K562 (cell line): ENCODE results near the gene EHBP1. TPM values are rescaled to one million over a fixed set of nuclear protein-coding genes. Genes with fewer than 3 reads are reported as not detected.

Source experiments
- ATAC-seq: fragments of 200-7000 bp; cut with Tn5 transposase; 3 replicates; pipeline ENCODE4 v1.9.1; 2020; ENCODE audit warnings: moderate library complexity
- BruUV-seq: library from RNA; stranded (reverse); fragments of 400-500 nt; replicated peaks from 2 replicates; lab custom pipeline; 2021; lab: Mats Ljungman, UMichigan
- CTCF ChIA-PET: fragments of 300-600 bp; formaldehyde crosslinking; extraction: SDS; loops from one replicate; lab custom pipeline; 2021; ENCODE audit warnings: low intra/inter-chr PET ratio; lab: Yijun Ruan, JAX
- POLR2A ChIA-PET: fragments of 300-600, 350-650 bp; sonication (Branson Sonifier 250); formaldehyde crosslinking; extraction: SDS; loops from one replicate; lab custom pipeline; 2021; ENCODE audit warnings: antibody characterized with exemption, inconsistent platforms; lab: Yijun Ruan, JAX
- DNase-seq, 4 experiments: peaks; one replicate each; pipeline versions ENCODE4 v3.0.0 to v3.0.0-alpha.2; 2011 to 2018; ENCODE audit warnings: low spot score in 3 of 4, mixed read lengths in 3 of 4; ENCODE audit errors: extremely low read depth in 1 of 4
- FAIRE-seq: peaks from 2 replicates; lab custom pipeline; 2011; peaks lifted over from hg19 to GRCh38; lab: Jason Lieb, UNC
- H2AFZ ChIP-seq: 2 replicates; pipeline ENCODE4 v1.6.0; 2011; ENCODE audit warnings: low read depth, low read length, control low read depth, inconsistent platforms
- H3K27ac ChIP-seq: fragments of 200-600 bp; 3 replicates; pipeline ENCODE4 v1.8.0; 2011; ENCODE audit warnings: low read depth, mild to moderate bottlenecking, control low read depth, inconsistent platforms, low read length, moderate library complexity, mixed read lengths; ENCODE audit errors: extremely low read depth
- H3K27me3 ChIP-seq, 2 experiments: fragments of 300-600 bp in 1 of 2; 2 replicates in 1 of 2; 3 replicates in 1 of 2; pipeline versions ENCODE4 v1.6.0 to v1.8.0; 2011; ENCODE audit warnings: inconsistent platforms in 2 of 2, low read length in 2 of 2, mild to moderate bottlenecking in 1 of 2, mixed read lengths in 1 of 2, moderate library complexity in 1 of 2; ENCODE audit not compliant: control insufficient read depth in 2 of 2, insufficient read depth in 2 of 2
- H3K36me3 ChIP-seq: fragments of 300-600 bp; 3 replicates; pipeline ENCODE4 v1.8.0; 2011; ENCODE audit warnings: mild to moderate bottlenecking, low read length, inconsistent platforms; ENCODE audit not compliant: control insufficient read depth, insufficient read depth
- H3K4me1 ChIP-seq, 2 experiments: fragments of 200-600 bp in 1 of 2; replicated peaks in 1 of 2; 2 replicates in 1 of 2; 3 replicates in 1 of 2; pipeline versions ENCODE4 v1.5.1 to v1.8.0; 2011; ENCODE audit warnings: inconsistent platforms in 2 of 2, low read length in 2 of 2, mild to moderate bottlenecking in 1 of 2, mixed read lengths in 1 of 2, moderate library complexity in 1 of 2; ENCODE audit not compliant: control insufficient read depth in 2 of 2, insufficient read depth in 2 of 2
- H3K4me2 ChIP-seq: 2 replicates; pipeline ENCODE4 v1.6.1; 2011; ENCODE audit warnings: low read length, control low read depth, inconsistent platforms, mixed read lengths; ENCODE audit not compliant: insufficient read depth
- H3K4me3 ChIP-seq: fragments of 200-600 bp; sonication (generic), shearing (Covaris generic); 2 replicates; pipeline ENCODE4 v1.5.1; 2016; ENCODE audit warnings: control low read depth, inconsistent platforms
- H3K79me2 ChIP-seq: fragments of 200-600 bp; 3 replicates; pipeline ENCODE4 v1.8.0; 2011; ENCODE audit warnings: low read length, inconsistent platforms; ENCODE audit not compliant: control insufficient read depth, insufficient read depth
- H3K9ac ChIP-seq, 2 experiments: 2 replicates each; pipeline versions ENCODE4 v1.6.0 to v1.6.1; 2011; ENCODE audit warnings: low read depth in 2 of 2, low read length in 2 of 2, control low read depth in 1 of 2, inconsistent platforms in 1 of 2, mild to moderate bottlenecking in 1 of 2, mixed read lengths in 1 of 2; ENCODE audit not compliant: insufficient read depth in 1 of 2
- H3K9me1 ChIP-seq: one replicate; pipeline ENCODE4 v1.6.0; 2011; ENCODE audit warnings: inconsistent platforms, mild to moderate bottlenecking, low read length, moderate library complexity; ENCODE audit not compliant: control insufficient read depth, insufficient read depth
- H3K9me3 ChIP-seq: replicated peaks from 2 replicates; pipeline ENCODE4 v1.5.1; 2011; ENCODE audit warnings: low read depth, low read length, inconsistent platforms; ENCODE audit not compliant: control insufficient read depth, insufficient read depth
- H4K20me1 ChIP-seq: replicated peaks from 2 replicates; pipeline ENCODE4 v1.6.1; 2011; ENCODE audit warnings: low read length, inconsistent platforms, mixed read lengths; ENCODE audit not compliant: control insufficient read depth, insufficient read depth
- SMC3 ChIP-seq: conservative IDR thresholded peaks from 2 replicates; pipeline ENCODE4 v1.6.1; 2011; ENCODE audit warnings: low read depth, low read length, improper control_type of control experiment; ENCODE audit not compliant: insufficient read depth
- ZBTB8A ChIP-seq: fragments of 450-650 bp; IDR thresholded peaks from 2 replicates; pipeline ENCODE4 v1.6.1; 2018; ENCODE audit warnings: mild to moderate bottlenecking, moderate library complexity; ENCODE audit not compliant: partially characterized antibody
- ZNF263 ChIP-seq: sonication (generic); formaldehyde crosslinking; IDR thresholded peaks from 2 replicates; pipeline ENCODE4 v1.8.0; 2022; ENCODE audit warnings: mild to moderate bottlenecking, missing genetic modification reagents, borderline replicate concordance
- ZNF316 ChIP-seq: fragments of 450-650 bp; IDR thresholded peaks from 2 replicates; pipeline ENCODE4 v1.6.1; 2016
- WGBS: fragments of 100-300 bp; shearing (Covaris generic); methylation state at CpG from one replicate; pipeline ENCODE4 v1.1.6; 2016; ENCODE audit warnings: low coverage, mixed read lengths; ENCODE audit not compliant: insufficient coverage; ENCODE audit errors: missing lambda C conversion rate; 5-methylcytosine and 5-hydroxymethylcytosine counted together
- in situ Hi-C: fragments of 300-500 bp; cut with MboI; formaldehyde crosslinking; loops from 4 replicates; pipeline ENCODE4 v1.15.0; 2018; ENCODE audit warnings: inconsistent platforms, mixed read lengths
- intact Hi-C: fragments of 100-400 bp; cut with micrococcal nuclease; formaldehyde crosslinking; loops from 2 replicates; pipeline ENCODE4 v1.14.2; 2022
- polyA plus RNA-seq, 8 experiments: library from polyadenylated mRNA; depleted of rRNA in 4 of 8; stranded (reverse) in 5 of 8; unstranded in 3 of 8; fragments of >200 nt; fragmentation: Nextera tagmentation in 2 of 8; fragmentation: Illumina TruSeq in 1 of 8; extraction: Ambion mirVana in 2 of 8; extraction: Trizol in 1 of 8; gene quantifications; 2 replicates each; pipeline versions ENCODE4 v1.2.1 to v1.2.3, GENCODE V29; 2011 to 2014; ENCODE audit warnings: inconsistent platforms in 1 of 8, missing spikeins in 1 of 8
- total RNA-seq, 7 experiments: library from RNA; depleted of rRNA in 6 of 7; stranded (reverse); fragments of >200 nt in 6 of 7; fragmentation: Illumina TruSeq in 2 of 7; extraction: Trizol in 2 of 7; gene quantifications; 2 replicates each; pipeline versions ENCODE4 v1.2.1 to v1.2.3, GENCODE V29; 2011 to 2021; ENCODE audit warnings: low replicate concordance in 1 of 7
- TF ChIP-seq, protein P1 (sequence below), 2 experiments: fragments of 450-650 bp; formaldehyde crosslinking in 1 of 2; IDR thresholded peaks; 2 replicates each; pipeline versions ENCODE4 v1.4.0 to v1.6.1; 2014 to 2020; ENCODE audit warnings: mild to moderate bottlenecking in 2 of 2, borderline replicate concordance in 1 of 2, low read depth in 1 of 2
- TF ChIP-seq, protein P2 (sequence below): sonication (generic); formaldehyde crosslinking; IDR thresholded peaks from 2 replicates; pipeline ENCODE4 v1.8.0; 2023; ENCODE audit warnings: missing genetic modification reagents, mild to moderate bottlenecking, borderline replicate concordance

EHBP1 gene
- total and polyA plus RNA-seq, 9 of the 15 experiments (the other 6 are each of a cell fraction or from before 2014, with no cell fraction given) = 8.9 to 26.6 (median 19.3) TPM

DNA sequence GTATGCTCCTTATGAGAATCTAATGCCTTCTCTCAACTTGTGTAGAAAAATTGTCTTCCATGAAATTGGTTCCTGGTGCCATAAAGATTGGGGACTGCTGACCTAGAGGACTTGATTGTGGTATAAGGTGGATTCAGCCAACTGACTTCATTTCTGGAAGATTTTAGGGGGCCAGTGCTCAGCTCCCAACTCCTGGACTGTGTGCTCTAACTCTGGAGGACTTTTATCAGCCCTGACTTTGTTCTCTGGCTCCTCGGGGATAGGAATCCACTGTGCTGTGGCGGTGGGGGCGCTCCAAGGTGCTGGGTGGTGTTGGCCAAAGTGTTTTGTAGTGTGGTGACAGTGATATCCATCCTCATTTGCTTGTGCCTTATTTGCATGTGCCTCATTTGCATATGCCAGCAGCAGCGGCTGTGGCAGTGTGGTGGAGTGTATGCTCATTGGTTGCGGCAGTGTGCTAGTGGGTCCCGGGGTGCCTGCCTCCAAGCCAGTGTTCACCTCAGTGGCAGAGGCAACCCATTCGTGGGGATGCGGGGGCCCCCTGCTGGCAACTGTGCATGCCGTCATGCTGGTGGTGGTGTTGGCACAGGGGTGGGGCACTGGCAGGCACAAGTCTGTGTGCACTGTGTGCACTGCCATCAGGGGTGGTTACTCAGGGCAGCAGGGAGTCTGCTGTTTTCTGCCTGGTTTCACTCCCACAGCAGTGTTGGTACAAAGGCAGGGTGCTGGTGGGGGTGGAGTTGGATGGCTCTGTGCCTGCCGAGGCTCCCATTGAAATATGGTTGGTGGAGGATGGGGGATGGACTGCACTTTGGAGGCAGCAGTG, 19.6 kb downstream of the EHBP1 start:
- in situ Hi-C loops (no loop called here), intact Hi-C loops (loop anchor here (5.0 kb wide), 1 partner anchor 268 kb away; no protein-coding TSS in a partner anchor)
- peaks cover 44% of the 10 kb centered on the region for H3K79me2 ChIP-seq
- no peaks in the 10 kb centered on the region for H3K9me1 ChIP-seq
- H4K20me1 ChIP-seq = peaks cover 10% of the 10 kb centered on the region
- H3K36me3 ChIP-seq = no peaks in the 10 kb centered on the region
- no peaks in the 10 kb centered on the region for H3K9me3 ChIP-seq
- H3K4me3 ChIP-seq = no peak overlapping the region
- DNase-seq (peak; percentile 11 to 33 (median 18)), ATAC-seq (peak; percentile 88), FAIRE-seq (no peak)
- no TSS peak for BruUV-seq
- H3K4me2 ChIP-seq = no peak overlapping the region
- H2AFZ ChIP-seq = no peak overlapping the region
- ChIA-PET POLR2A (no interaction called here), CTCF (interaction anchor here (0.7 kb wide), 1 partner anchor 268 kb away, joined by 4 read pairs; no protein-coding TSS in a partner anchor)
- H3K27ac ChIP-seq = no peak overlapping the region
- peaks cover 0 to 5% of the 10 kb centered on the region in 2 experiments; a peak in 3 of 5 replicates for H3K4me1 ChIP-seq
- WGBS = 64% methylated on average over 10 of the region's 10 CpGs
- H3K9ac ChIP-seq = peak overlapping the region in 1 of 2 experiments; percentile 28; a peak in 1 of 4 replicates
- no peaks in the 10 kb centered on the region for H3K27me3 ChIP-seq
- no peak for TF ChIP-seq ZNF316
- TF ChIP-seq ZBTB8A = no peak
- TF ChIP-seq ZNF263 (CRISPR knock-in tag) = no peak
- TF ChIP-seq, protein P1, sequence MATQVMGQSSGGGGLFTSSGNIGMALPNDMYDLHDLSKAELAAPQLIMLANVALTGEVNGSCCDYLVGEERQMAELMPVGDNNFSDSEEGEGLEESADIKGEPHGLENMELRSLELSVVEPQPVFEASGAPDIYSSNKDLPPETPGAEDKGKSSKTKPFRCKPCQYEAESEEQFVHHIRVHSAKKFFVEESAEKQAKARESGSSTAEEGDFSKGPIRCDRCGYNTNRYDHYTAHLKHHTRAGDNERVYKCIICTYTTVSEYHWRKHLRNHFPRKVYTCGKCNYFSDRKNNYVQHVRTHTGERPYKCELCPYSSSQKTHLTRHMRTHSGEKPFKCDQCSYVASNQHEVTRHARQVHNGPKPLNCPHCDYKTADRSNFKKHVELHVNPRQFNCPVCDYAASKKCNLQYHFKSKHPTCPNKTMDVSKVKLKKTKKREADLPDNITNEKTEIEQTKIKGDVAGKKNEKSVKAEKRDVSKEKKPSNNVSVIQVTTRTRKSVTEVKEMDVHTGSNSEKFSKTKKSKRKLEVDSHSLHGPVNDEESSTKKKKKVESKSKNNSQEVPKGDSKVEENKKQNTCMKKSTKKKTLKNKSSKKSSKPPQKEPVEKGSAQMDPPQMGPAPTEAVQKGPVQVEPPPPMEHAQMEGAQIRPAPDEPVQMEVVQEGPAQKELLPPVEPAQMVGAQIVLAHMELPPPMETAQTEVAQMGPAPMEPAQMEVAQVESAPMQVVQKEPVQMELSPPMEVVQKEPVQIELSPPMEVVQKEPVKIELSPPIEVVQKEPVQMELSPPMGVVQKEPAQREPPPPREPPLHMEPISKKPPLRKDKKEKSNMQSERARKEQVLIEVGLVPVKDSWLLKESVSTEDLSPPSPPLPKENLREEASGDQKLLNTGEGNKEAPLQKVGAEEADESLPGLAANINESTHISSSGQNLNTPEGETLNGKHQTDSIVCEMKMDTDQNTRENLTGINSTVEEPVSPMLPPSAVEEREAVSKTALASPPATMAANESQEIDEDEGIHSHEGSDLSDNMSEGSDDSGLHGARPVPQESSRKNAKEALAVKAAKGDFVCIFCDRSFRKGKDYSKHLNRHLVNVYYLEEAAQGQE (IDR thresholded peaks at IDR 0.05; ENCODE audit: borderline replicate concordance) = peak; percentile 33; the same call in 1 of the 2 replicates
- TF ChIP-seq, protein P1 (CRISPR knock-in tag; IDR thresholded peaks at IDR 0.05; ENCODE audit: low read depth) = no peak
- TF ChIP-seq SMC3 = 0 out of 2 replicates have a peak, but pooled peaks have one; percentile 24
- TF ChIP-seq, protein P2, sequence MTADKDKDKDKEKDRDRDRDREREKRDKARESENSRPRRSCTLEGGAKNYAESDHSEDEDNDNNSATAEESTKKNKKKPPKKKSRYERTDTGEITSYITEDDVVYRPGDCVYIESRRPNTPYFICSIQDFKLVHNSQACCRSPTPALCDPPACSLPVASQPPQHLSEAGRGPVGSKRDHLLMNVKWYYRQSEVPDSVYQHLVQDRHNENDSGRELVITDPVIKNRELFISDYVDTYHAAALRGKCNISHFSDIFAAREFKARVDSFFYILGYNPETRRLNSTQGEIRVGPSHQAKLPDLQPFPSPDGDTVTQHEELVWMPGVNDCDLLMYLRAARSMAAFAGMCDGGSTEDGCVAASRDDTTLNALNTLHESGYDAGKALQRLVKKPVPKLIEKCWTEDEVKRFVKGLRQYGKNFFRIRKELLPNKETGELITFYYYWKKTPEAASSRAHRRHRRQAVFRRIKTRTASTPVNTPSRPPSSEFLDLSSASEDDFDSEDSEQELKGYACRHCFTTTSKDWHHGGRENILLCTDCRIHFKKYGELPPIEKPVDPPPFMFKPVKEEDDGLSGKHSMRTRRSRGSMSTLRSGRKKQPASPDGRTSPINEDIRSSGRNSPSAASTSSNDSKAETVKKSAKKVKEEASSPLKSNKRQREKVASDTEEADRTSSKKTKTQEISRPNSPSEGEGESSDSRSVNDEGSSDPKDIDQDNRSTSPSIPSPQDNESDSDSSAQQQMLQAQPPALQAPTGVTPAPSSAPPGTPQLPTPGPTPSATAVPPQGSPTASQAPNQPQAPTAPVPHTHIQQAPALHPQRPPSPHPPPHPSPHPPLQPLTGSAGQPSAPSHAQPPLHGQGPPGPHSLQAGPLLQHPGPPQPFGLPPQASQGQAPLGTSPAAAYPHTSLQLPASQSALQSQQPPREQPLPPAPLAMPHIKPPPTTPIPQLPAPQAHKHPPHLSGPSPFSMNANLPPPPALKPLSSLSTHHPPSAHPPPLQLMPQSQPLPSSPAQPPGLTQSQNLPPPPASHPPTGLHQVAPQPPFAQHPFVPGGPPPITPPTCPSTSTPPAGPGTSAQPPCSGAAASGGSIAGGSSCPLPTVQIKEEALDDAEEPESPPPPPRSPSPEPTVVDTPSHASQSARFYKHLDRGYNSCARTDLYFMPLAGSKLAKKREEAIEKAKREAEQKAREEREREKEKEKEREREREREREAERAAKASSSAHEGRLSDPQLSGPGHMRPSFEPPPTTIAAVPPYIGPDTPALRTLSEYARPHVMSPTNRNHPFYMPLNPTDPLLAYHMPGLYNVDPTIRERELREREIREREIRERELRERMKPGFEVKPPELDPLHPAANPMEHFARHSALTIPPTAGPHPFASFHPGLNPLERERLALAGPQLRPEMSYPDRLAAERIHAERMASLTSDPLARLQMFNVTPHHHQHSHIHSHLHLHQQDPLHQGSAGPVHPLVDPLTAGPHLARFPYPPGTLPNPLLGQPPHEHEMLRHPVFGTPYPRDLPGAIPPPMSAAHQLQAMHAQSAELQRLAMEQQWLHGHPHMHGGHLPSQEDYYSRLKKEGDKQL = no peak
